Fibroblast of skin of scalp (primary cell): ENCODE results near the gene RGS17.
"Not testable (repeated sequence)": the region's sequence is repeated elsewhere in the genome, so short reads cannot be mapped to it uniquely, and the experiment has no call there.

Source experiments
- DNase-seq: peaks from one replicate; pipeline ENCODE4 v3.0.0-alpha.2; 2013

Gene RGS17

GRCh38 chr6:153123801-153124200 is 7.3 kb downstream of the RGS17 start:
- DNase-seq, result no peak

GRCh38 chr6:153121311-153121710 is 9.8 kb downstream of the RGS17 start:
- no peak for DNase-seq

- peak; percentile 65 for DNase-seq
These were observed 12.8 kb downstream of the RGS17 start for GRCh38 chr6:153117986-153118879.

- not testable (repeated sequence) for DNase-seq
These were observed 20.0 kb downstream of the RGS17 start for GRCh38 chr6:153111082-153111481.

GRCh38 chr6:153110612-153111011 is 20.5 kb downstream of the RGS17 start:
- not testable (repeated sequence) for DNase-seq

- peak; percentile 42 for DNase-seq
These were observed 22.8 kb downstream of the RGS17 start for GRCh38 chr6:153108315-153108714.

- DNase-seq, result no peak
These were observed 25.1 kb downstream of the RGS17 start for GRCh38 chr6:153106021-153106420.

GRCh38 chr6:153104220-153104619 is 26.9 kb downstream of the RGS17 start:
- DNase-seq, result no peak

GRCh38 chr6:153103319-153103655 is 27.8 kb downstream of the RGS17 start:
- no peak for DNase-seq

- DNase-seq, result no peak
These were observed 28.3 kb downstream of the RGS17 start for GRCh38 chr6:153102605-153103318.

GRCh38 chr6:153101461-153101860 is 29.6 kb downstream of the RGS17 start:
- no peak for DNase-seq

GRCh38 chr6:153099636-153100035 is 31.4 kb downstream of the RGS17 start:
- no peak for DNase-seq

- no peak for DNase-seq
These were observed 34.3 kb downstream of the RGS17 start for GRCh38 chr6:153096792-153097191.

- DNase-seq, result no peak
These were observed 35.1 kb downstream of the RGS17 start for GRCh38 chr6:153096031-153096430.

- DNase-seq, result peak; percentile 73
These were observed 38.7 kb downstream of the RGS17 start for GRCh38 chr6:153092082-153093013.

GRCh38 chr6:153090241-153090930 is 40.7 kb downstream of the RGS17 start:
- peak; percentile 62 for DNase-seq

- no peak for DNase-seq
These were observed 42.3 kb downstream of the RGS17 start for GRCh38 chr6:153088796-153089195.

- no peak for DNase-seq
These were observed 43.6 kb downstream of the RGS17 start for GRCh38 chr6:153087436-153087835.

GRCh38 chr6:153086225-153086990 is 44.7 kb downstream of the RGS17 start:
- no peak for DNase-seq

GRCh38 chr6:153085239-153085638 is 45.8 kb downstream of the RGS17 start:
- no peak for DNase-seq

GRCh38 chr6:153084393-153084792 is 46.7 kb downstream of the RGS17 start:
- peak; percentile 38 for DNase-seq
